OCI-LY1 (cell line): ENCODE measurements around the gene SDR42E2.
"Not testable (repeated sequence)": the region's sequence is repeated elsewhere in the genome, so short reads cannot be mapped to it uniquely, and the experiment has no call there.

Experiments used
- CTCF ChIP-seq: fragments of 200-600 bp; sonication (generic), shearing (Covaris generic); IDR thresholded peaks from 2 replicates; pipeline ENCODE4 v1.5.1; 2017; ENCODE audit warnings: mild to moderate bottlenecking, antibody characterized with exemption, low read length, moderate library complexity, mixed read lengths
- EZH2 ChIP-seq: fragments of 200-600 bp; sonication (generic), shearing (Covaris generic); IDR thresholded peaks from 2 replicates; pipeline ENCODE4 v1.8.0; 2017; ENCODE audit warnings: borderline replicate concordance, mixed run types, mild to moderate bottlenecking, antibody characterized with exemption, low read length, moderate library complexity, mixed read lengths

- TF ChIP-seq CTCF, EZH2: not testable (repeated sequence)
Observed at GRCh38 chr16:22216832-22217225, 54.5 kb downstream of the SDR42E2 start.
